Medulla oblongata (tissue), 1 donor: ENCODE data around the gene CCDC88C.

Source experiments
- DNase-seq: peaks from one replicate; pipeline ENCODE4 v3.0.0-alpha.2; 2015; ENCODE audit errors: extremely low spot score

CCDC88C gene

DNA sequence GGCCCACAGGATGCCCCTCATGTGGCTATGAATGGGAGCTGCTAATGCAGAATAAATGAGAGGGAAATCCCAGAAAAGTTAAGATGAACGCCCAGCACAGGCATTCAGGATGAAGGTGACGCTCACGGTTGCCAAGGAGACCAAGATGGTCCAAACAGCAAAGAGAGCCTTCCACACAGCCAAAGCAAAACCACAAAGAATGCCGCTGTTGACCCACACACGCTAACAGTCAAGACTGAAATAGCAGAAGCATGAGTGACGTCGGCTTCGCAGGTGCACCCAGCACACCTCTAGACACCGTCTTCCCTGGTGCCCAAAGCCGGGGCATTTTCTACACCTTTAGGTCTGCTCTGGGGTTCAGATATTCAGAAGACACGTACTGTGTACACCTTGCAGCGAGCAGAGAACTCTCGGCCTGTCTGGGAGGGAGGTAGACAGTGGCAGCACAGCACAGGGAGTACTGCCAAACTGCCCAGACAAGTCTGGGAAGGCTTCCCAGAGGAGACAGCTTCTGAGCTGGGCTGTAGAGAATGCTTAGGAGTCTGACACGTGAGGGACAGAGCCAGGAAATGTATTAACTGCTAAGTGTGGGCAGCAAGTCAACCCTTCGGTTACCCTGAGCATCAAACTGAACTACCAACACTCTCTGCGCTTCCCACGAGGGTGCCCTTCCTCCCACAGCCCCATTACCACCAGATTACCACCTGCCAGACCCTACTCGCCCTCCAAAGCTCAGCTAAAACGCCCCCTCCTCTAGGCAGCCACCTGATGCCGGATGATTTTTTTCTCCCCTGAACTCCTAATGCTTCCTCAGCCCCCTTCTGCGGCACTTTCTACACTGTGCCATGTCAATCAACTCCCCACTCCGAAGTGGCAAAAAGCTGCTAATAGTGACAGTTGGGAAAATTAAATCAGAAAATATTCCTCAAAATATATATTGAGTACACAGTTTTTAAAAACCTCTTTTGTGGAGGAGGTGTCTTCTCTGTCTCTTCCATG is 50.1 kb downstream of the CCDC88C start:
- DNase-seq, result no peak

DNA sequence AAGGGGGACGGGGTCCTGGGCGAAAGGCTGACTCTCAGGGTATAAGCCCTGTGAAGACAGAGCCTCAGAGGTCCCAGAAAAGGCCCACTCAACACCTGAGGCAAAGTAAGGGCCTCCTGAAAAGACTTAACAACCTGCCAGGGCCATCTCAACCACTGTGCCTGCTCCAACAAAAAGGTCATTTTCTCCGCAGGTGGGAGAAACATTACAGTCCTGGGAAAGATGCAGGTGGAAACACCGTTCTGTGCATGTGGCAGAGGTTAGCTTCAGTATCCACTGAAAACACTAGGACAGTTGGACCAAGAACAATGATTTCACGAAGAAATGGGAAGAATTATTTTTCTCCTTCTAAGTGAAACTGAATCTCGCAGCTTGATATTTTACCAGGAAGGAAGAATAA is 50.9 kb downstream of the CCDC88C start:
- no peak for DNase-seq

DNA sequence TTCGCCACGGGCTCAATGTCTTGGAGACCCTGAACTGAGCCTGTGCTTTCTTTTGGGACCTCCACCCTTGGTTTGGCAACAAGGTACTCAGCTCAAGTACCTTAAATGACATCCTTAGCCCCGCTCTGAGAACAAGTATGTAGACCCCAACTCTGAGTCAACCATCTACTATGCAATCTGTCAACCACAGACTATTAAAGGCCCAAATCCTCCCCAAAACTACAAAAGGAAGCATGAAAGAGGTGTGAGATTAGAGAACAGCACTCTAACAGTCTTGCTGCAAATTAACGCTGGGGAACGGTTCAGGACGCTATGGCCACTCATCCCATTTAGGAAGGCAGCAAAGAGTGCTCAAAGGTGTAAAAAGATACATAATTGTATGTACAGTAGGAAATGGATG is 52.1 kb downstream of the CCDC88C start:
- no peak for DNase-seq

DNA sequence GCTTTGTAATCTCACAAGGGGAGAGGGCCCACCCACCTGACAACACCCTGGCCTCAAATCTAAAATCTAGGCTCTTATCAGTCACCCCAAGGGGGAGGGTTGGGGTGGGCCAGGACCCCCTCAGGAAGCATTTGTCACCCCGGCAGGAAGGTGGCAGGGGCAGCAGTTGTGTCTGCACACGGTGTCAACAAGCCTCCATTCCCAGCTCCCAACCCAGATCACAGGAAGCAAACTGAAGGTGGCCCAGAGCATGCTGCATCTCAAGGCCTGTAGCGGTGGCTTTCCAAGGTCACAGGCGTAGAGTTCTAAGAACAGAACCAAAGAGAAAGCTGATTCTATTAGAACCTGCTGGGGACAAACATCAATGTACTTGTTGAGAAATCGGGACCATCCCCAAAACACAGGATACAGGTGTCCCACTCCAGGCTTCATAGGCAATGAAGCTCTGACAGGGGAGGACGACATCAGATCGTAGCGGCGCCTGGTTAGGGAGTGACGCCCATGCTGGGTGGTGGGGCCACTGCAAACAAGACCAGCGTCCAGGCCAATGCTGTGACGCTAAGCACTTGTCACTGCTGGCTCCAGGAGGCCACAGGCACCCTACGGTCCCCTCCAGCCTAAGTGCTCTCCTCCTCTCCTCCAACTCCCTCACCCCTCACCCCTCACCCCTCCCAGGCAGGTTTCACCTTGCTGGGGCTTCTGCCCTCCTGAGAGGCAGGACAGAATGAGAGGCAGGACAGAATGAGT is 52.9 kb downstream of the CCDC88C start:
- DNase-seq, result no peak

DNA sequence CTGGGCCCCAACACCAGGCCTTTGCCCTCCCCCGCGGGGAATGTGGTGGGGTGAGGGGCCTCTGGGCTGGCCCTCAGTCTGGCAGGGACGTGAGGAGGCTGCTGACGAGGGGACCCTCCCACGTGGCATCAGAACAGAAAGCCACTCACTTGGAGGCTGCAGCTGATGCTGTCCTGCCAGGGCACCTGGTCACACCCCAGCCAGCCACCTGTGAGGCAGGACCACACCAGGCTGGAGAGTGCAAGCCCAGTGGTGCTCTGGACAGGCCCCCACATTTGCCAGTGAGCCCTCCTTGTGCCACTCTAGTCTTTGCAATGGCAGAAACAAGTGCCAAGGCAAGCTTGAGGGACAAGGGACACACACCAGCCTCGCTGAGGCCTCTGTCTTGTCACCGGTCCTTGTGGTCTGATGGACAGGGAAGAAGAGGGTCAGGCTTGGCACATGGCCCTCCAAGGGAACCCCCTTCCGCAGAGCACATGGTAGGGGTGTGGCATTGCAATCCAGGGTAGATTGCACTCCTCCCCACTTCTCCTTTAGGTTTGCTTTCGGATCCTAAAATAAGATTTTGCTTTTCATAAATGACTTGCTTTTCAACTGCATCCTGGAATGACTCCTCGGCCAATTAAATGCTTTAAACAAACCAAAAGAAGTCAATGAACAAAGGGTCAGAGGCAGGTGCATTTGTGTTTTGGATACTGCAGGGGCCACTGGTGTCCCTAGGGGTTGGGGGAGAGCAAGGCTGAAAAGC is 53.7 kb downstream of the CCDC88C start:
- DNase-seq, result no peak

DNA sequence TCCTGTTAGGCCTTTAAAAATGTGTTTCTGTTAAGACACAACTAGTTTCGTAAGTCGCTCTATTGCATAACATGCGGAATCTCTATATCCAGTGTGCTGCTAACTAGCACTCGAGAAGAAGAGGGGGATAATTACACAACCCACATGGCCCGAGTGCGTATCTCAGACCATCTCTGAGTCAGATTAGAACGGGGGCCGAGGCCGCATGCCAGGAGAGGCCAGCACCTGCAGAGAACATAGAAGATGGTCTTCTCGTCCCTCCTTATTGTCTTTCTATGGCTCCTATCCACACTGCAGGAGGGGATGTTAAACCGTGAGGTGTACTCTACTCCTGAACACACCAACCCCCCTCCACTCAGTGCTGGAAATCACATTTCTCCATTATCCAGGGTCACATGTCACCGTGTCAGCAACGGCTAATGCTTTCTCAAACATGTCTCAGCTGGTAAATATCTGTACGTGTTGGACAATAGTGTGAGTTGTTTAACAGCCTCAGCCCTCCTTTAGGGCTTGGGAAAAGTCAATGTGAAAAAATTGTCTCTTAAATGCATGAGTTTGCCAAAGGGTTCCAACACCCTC is 56.3 kb downstream of the CCDC88C start:
- DNase-seq, result no peak

DNA sequence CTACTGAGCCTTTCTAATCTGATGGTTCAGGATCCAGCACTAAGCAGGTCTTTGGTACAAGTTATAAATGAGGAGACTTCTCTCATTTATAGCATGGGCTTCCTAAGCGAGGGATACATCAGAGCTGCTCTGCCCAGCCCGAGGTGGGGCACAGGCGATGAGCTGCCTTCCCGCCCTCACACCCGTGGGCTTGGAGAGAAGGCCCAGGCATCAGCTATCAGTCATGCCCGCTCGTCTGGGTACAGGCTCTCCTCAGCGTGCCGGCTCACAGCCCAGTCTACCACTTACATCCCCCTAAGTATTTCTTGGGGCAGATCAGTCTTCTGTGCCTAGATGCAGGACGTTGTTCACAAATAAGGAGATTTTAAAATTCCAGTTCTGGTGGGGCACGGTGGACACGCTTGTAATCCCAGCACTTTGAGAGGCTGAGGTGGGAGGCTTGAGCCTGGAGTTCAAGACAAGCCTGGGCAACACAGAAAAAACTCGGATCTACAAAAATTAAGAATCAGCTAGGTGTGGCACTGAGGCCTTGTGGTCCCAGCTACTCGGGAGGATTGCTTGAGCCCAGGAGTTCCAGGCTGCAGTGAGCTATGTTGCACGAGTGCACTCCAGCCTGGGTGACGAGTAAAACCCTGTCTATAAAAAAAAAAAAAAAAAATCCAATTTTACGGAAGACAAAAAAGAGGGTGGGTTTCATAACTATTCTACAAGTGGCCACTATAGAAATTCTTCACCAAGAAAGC is 57.0 kb downstream of the CCDC88C start:
- no peak for DNase-seq

DNA sequence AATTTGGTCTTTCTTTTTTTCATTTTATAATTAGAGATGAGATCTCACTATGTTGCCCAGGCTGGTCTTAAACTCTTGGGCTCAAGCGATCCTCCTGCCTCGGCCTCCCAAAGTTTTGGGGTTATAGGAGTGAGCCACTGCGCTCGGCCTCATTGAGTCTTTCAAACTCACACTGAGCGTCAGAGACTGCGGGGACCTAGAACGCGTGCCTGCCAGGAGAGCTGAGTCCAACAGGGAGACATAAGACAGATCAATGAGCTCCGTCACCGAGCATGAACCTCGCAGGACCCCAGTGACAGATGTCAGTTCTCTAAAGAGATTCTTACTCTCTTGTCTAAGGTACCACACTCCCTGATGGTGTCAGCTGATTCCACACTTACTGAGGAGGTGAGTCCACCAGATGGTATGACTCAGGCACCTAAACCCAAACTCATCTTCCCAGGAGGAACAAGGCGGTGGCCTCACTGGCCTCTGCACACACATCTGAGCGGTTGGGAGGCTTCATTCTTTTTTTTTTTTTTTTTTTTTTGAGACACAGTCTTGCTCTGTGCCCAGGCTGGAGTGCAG is 58.9 kb downstream of the CCDC88C start:
- DNase-seq, result no peak

DNA sequence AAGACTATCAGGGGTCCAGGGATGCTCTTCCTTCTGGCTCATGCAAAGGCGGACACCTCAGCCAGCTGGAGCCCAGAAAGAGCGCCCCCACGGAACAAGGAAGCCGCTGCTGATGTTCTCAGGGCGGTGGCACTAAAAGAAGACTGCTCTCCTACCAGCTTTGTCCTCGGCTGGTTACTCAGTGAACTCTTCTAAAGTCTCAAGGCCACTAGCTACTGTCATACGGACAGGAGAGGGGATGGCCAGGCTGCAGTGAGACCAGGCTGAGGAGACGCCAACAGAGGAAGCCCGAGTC is 59.6 kb downstream of the CCDC88C start:
- DNase-seq, result no peak

DNA sequence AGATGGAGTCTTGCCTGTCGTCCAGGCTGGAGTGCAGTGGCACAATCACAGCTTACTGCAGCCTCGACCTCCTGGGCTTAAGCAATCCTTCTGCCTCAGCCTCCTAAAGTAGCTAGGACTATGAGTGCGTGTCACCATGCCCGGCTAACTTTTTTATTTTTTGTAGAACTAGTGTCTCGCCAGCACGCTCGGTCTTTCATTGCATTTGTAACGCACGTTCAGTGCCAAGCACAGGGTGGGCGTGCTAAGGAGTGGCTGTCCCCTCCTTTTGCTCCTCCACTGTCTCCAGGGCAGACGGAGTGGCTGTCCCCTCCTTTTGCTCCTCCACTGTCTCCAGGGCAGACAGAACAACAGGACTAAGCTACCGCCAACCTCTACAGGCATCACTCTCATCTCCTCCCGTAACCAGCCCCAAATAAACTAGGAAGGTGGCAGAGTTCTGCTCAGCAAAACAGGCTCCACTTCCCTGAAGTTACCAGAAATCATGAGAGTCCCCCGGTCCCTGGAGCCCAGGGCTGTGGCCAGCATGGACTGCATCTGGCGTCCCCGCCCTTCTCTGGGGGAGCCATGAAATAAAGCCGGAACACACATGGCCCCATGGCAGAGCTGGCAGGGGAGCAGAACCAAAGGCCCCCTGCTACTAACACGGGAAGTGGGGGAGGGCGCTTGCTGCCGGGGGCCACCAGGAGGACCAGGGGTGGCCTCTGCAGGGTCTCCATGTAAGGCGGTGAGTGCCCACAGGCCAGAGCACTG is 60.2 kb downstream of the CCDC88C start:
- no peak for DNase-seq

DNA sequence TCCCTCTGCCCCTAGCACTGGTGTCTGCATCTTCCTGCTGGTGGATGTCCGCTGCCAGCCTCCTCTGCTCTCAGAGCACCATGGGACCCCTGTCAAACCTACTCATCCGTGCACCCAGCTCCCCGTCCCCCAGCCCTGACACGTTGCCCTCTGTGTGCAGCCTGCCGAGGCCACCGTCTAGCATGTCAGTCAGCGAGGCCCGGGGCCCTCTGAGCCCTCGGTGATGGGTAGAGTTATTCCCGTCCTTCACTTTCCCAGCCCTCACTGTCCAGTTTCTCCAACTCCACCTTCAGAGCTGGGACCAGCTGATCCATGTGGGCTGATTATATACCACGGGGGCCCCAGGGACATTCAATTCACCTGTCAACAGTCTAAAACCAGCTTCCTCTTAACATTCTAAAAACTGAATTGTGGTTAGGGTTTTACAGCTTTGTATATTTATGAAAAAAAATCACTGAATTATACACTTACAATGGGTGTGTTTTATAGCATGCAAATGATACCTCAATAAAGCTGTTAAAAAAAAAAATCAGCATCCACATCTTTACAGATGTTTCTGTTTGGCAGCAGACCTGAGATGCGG is 61.3 kb downstream of the CCDC88C start:
- DNase-seq, result no peak

DNA sequence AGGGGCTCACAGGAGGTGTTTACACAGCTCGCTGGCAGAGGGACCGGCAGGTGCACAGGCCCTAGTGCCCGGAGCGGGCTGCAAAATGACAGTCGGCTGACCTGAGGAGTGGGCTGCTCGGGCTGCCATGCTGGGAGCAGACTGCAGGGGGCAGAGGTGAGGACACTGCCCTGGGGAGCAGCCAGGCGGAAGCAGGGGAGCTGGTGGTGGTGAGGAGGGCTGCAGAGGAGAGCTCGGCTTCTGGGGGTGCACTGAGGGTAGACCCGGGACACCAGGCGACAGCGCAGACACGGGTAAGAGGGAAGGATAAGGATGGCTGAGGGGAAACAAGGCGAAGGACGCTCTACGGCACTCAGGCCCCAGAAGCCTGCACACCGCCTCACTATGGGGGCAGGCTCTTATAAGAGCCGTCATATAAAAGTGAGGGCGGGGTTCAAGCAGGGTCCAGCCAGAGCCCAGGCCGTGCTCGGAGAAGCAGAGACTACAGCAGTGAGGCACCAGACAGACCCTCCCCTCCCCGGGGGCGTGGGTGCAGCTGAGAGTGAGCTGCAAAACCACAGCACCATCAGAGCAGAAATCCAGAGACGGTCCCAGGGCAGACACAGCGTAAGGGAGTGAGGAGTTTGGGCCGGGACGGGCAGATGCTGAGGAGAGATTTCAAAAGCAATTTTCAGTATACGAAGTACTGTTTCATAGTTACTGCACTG is 62.5 kb downstream of the CCDC88C start:
- no peak for DNase-seq

DNA sequence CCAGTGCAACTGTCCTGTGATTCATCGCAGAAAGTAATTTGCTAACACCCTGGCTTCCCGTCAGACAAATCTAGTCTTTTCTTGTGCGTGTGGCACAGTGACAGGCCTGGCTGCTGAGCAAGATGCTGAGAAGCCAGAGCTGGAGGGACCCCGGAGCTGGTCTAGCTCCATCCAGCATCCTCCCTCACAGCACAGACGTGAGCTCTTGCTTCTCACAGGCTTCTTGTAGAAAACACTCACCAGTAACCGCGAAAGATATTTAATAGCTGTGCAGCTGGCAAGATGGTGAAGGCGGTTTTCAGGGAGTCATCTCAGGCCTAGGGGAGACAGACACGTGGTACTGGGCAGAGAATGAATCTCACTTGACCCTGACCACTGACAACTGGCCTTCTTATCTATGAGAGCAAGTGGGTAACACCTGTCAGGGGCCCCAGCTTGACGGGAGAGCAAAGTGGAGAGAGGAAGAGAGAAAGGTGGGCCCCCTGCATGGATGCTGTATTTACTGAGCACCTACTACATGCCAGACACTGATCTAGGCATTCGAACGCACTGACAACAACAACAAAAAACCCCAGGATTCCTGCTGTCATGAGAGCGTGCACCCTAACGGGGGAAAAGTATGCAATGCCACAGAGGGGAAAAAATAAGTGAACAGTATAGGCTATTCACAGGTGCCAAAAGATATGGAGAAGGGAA is 63.3 kb downstream of the CCDC88C start:
- no peak for DNase-seq

DNA sequence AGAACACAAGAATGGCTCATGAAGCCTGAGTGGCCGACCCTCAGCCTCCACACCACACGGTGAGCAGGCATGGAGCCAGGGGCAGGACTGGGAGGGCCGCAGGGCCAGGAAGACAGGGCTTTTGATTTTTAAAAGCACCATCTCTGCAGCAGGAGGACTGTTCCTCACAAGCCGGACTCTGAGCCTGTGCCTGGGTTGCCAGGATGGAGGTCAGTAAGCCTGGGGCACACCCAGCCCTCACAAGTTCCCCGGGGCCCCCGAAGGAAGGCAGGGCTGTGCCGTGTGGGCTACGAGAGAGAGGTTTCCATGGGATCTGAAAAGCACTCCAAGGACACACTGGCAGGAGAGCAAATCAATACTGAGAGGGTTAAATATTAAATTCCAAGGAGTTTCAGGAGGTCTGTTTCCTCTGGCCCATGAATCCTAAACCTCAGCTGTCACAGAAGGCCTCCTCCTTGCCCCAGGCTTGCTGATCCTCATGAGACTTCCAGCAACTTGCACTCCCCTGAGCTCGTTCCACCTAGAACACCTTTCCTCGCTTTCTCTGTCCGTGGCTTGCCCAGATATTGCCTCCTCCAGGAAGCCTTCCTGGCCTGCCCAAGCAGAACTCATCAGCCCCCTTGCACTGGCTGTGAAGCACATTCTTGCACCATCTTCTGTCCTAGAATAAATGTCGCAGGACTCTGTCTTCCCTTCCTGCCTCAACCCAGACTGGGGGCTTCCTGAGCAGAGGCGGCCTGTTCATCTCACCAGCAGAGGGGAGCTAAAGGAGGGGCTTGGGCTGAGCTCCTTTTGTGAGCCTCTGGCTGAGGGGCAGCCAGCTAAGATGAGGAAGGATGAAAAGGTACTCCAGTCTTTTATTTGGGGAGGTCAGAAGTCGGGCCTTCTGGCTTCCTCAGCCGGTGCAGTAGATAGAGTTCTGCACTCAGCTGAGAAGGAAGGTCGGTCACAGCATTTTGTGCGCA is 64.6 kb downstream of the CCDC88C start:
- no peak for DNase-seq

DNA sequence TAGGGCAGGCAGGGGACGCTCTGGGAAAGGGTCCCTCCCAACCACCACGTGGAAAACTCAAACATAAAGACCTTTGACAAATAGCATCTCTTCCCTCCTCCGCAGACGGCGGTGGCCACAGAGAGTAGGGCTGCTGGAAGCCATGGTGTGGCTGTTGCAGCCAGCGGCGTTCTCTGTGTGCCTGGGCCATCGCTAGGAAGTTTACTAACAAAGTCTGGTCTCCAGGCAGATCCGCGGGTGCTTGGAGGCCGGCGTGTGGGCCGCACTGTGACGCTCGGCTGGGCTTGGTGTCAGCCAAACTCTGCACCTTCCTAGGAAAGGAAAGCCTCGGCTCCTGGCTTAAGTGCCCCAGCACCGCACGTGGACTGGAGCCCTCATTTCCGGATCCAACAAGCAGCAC is 65.6 kb downstream of the CCDC88C start:
- DNase-seq, result no peak

DNA sequence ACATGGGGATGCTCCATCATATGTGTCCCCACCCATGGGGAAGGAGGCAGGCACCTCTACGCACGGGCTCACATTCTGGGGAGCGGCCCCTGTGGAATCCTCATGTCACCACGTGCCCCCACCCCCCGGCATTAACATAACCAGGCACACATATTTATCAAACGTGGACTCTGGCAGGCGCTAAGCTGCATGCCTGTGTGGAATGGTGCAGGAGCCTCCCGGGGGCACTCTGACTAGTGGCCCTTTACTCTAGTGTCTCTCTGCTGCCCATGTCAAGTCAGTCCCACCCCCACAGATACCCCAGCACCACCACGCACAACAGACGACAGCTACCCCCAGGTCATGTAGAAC is 66.1 kb downstream of the CCDC88C start:
- no peak for DNase-seq

DNA sequence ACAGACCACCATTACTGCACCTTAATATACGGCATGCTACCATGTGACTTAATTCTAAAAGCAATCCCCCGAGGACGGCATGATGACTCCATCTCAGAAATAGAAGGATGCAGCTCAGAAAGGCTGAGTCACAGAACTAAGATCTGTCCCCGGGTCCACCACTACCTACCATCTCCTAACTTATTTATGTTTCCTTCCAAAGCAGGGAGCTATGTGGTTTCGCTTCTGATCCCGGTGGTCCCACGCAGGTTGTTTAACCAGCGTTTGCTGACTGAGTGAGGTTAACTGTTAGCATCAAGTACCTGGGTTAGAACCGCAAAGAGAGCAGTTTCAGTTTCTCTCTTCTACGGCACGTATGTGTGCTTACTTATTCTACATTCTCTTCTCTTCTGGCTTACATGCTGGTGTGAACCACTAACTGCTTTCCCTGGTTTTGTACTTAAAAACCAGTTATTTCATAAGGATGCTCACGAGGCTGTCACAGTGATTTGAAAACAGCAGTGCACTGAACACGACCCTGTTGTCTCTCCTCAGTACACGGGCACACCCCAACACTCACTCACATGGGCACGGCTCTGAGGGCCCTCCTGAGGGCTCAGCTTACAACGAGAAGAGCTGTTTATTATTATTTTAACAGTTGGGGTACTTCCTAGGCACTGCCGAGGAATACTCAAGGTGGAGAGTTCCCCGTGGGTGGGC is 66.7 kb downstream of the CCDC88C start:
- no peak for DNase-seq
